ENCODE data around the gene HBS1L.

Gene HBS1L

GRCh38 chr6:135090819-135091218 is 36.2 kb upstream of the HBS1L start:
- Histone ChIP-seq H3K4me3 (ENCODE audit: insufficient read depth, low read length, poor library complexity, severe bottlenecking) (no peak overlapping the region), H3K9me3 (ENCODE audit: insufficient read depth, low read length) (no peaks in the 10 kb centered on the region), H4K20me1 (ENCODE audit: low read depth, low read length) (no peaks in the 10 kb centered on the region), H2AFZ (ENCODE audit: low read depth, low read length, severe bottlenecking) (no peak overlapping the region), H3K9me2 (replicated peaks; ENCODE audit: insufficient read depth, low read length) (no peaks in the 10 kb centered on the region), H3K79me2 (ENCODE audit: insufficient read depth, low read length) (no peaks in the 10 kb centered on the region), H3F3A (ENCODE audit: insufficient read depth) (no peaks in the 10 kb centered on the region), H3K27me3 (ENCODE audit: low read length) (no peaks in the 10 kb centered on the region), H3K36me3 (ENCODE audit: low read length) (no peaks in the 10 kb centered on the region), H3K27ac (ENCODE audit: low read depth, low read length) (no peak overlapping the region), H3K9ac (ENCODE audit: low read length) (no peak overlapping the region), H3K4me2 (ENCODE audit: low read depth, low read length, poor library complexity, severe bottlenecking) (no peak overlapping the region)
- no peak for TF ChIP-seq EZH2phosphoT487 (conservative IDR thresholded peaks at IDR 0.05; ENCODE audit: low read length)
- TF ChIP-seq CTCF (IDR thresholded peaks at IDR 0.05; ENCODE audit: insufficient read depth, low read length, poor library complexity, severe bottlenecking): no peak

- Histone ChIP-seq H3K9ac (ENCODE audit: low read length) (no peak overlapping the region), H3F3A (ENCODE audit: insufficient read depth) (no peaks in the 10 kb centered on the region), H3K9me2 (replicated peaks; ENCODE audit: insufficient read depth, low read length) (no peaks in the 10 kb centered on the region), H3K36me3 (ENCODE audit: low read length) (no peaks in the 10 kb centered on the region), H4K20me1 (ENCODE audit: low read depth, low read length) (no peaks in the 10 kb centered on the region), H3K4me3 (ENCODE audit: insufficient read depth, low read length, poor library complexity, severe bottlenecking) (no peak overlapping the region), H3K27ac (ENCODE audit: low read depth, low read length) (no peak overlapping the region), H2AFZ (ENCODE audit: low read depth, low read length, severe bottlenecking) (no peak overlapping the region), H3K79me2 (ENCODE audit: insufficient read depth, low read length) (no peaks in the 10 kb centered on the region), H3K27me3 (ENCODE audit: low read length) (no peaks in the 10 kb centered on the region), H3K9me3 (ENCODE audit: insufficient read depth, low read length) (no peaks in the 10 kb centered on the region), H3K4me2 (ENCODE audit: low read depth, low read length, poor library complexity, severe bottlenecking) (no peak overlapping the region)
- TF ChIP-seq EZH2phosphoT487 (conservative IDR thresholded peaks at IDR 0.05; ENCODE audit: low read length) (no peak), CTCF (IDR thresholded peaks at IDR 0.05; ENCODE audit: insufficient read depth, low read length, poor library complexity, severe bottlenecking) (no peak)
Measured at GRCh38 chr6:135089901-135090300, 35.3 kb upstream of the HBS1L start.

GRCh38 chr6:135088818-135089809 is 34.5 kb upstream of the HBS1L start:
- H3K9me2 ChIP-seq (replicated peaks; ENCODE audit: insufficient read depth, low read length): no peaks in the 10 kb centered on the region
- no peak overlapping the region for H3K4me3 ChIP-seq (ENCODE audit: insufficient read depth, low read length, poor library complexity, severe bottlenecking)
- no peaks in the 10 kb centered on the region for H3K9me3 ChIP-seq (ENCODE audit: insufficient read depth, low read length)
- no peak overlapping the region for H2AFZ ChIP-seq (ENCODE audit: low read depth, low read length, severe bottlenecking)
- no peaks in the 10 kb centered on the region for H4K20me1 ChIP-seq (ENCODE audit: low read depth, low read length)
- no peaks in the 10 kb centered on the region for H3K36me3 ChIP-seq (ENCODE audit: low read length)
- no peaks in the 10 kb centered on the region for H3F3A ChIP-seq (ENCODE audit: insufficient read depth)
- H3K27me3 ChIP-seq (ENCODE audit: low read length): no peaks in the 10 kb centered on the region
- no peaks in the 10 kb centered on the region for H3K79me2 ChIP-seq (ENCODE audit: insufficient read depth, low read length)
- no peak overlapping the region for H3K27ac ChIP-seq (ENCODE audit: low read depth, low read length)
- TF ChIP-seq EZH2phosphoT487 (conservative IDR thresholded peaks at IDR 0.05; ENCODE audit: low read length): no peak
- peak; percentile 15 for TF ChIP-seq CTCF (IDR thresholded peaks at IDR 0.05; ENCODE audit: insufficient read depth, low read length, poor library complexity, severe bottlenecking)
- no peak overlapping the region for H3K9ac ChIP-seq (ENCODE audit: low read length)
- no peak overlapping the region for H3K4me2 ChIP-seq (ENCODE audit: low read depth, low read length, poor library complexity, severe bottlenecking)

All from SU-DHL-6 (cell line).